ENCODE results near the gene KRT37. TPM values are rescaled to one million over a fixed set of nuclear protein-coding genes. Genes with fewer than 3 reads are reported as not detected.

KRT37 gene
- total and polyA plus RNA-seq, 8 donors, result not detected

GRCh38 chr17:41440531-41441033 lies 16.2 kb upstream of the KRT37 start, which contains the start of gene KRT38:
Gene KRT38 (minus strand): TSS chr17:41440983. CDS start chr17:41440921, 62 bp downstream.
- intact Hi-C loops (cut with DNase I), result no loop called here
- no peak within 1 kb of the TSS for H3K4me3 ChIP-seq
- no peak for ATAC-seq

GRCh38 chr17:41439375-41439774 lies 15.0 kb upstream of the KRT37 start:
- intact Hi-C loops (cut with DNase I), result no loop called here
- Histone ChIP-seq H3K4me1 (no peaks in the 10 kb centered on the region), H3K4me3 (no peak overlapping the region), H3K27me3 (peaks cover 3 to 26% of the 10 kb centered on the region in 2 donors), H3K36me3 (no peaks in the 10 kb centered on the region), H3K9me3 (no peaks in the 10 kb centered on the region), H3K27ac (no peak overlapping the region)
- no peak for DNase-seq
- no peak for ATAC-seq
- no peak for TF ChIP-seq CTCF (IDR thresholded peaks at IDR 0.05)

More at GRCh38 chr17:41440531-41441033, 16.2 kb upstream of the KRT37 start, which contains the start of gene KRT38:
- no peak for TF ChIP-seq CTCF (IDR thresholded peaks at IDR 0.05)
- no peak within 1 kb of the TSS for H3K27ac ChIP-seq
- no peaks in the 10 kb centered on the region for H3K36me3 ChIP-seq
- no peak for DNase-seq
- H3K27me3 ChIP-seq, result peaks cover 3 to 28% of the 10 kb centered on the region in 2 donors
- no peaks in the 10 kb centered on the region for H3K4me1 ChIP-seq
- H3K9me3 ChIP-seq, result no peaks in the 10 kb centered on the region

- TF ChIP-seq CTCF (IDR thresholded peaks at IDR 0.05), result no peak
- H3K4me1 ChIP-seq, result no peaks in the 10 kb centered on the region
- no peak overlapping the region for H3K27ac ChIP-seq
- H3K27me3 ChIP-seq, result peaks cover 3 to 12% of the 10 kb centered on the region in 2 donors
- no peak overlapping the region for H3K4me3 ChIP-seq
- H3K36me3 ChIP-seq, result no peaks in the 10 kb centered on the region
- DNase-seq, result no peak
- intact Hi-C loops (cut with DNase I), result no loop called here
- ATAC-seq, result no peak
- no peaks in the 10 kb centered on the region for H3K9me3 ChIP-seq
Observed at GRCh38 chr17:41437769-41438168, 13.4 kb upstream of the KRT37 start.

GRCh38 chr17:41437254-41437653 lies 12.9 kb upstream of the KRT37 start:
- TF ChIP-seq CTCF (IDR thresholded peaks at IDR 0.05), result no peak
- no peaks in the 10 kb centered on the region for H3K36me3 ChIP-seq
- peaks cover 3 to 7% of the 10 kb centered on the region in 2 donors for H3K27me3 ChIP-seq
- DNase-seq (no peak), ATAC-seq (no peak)
- intact Hi-C loops (cut with DNase I), result no loop called here
- no peaks in the 10 kb centered on the region for H3K4me1 ChIP-seq
- H3K4me3 ChIP-seq, result no peak overlapping the region
- no peak overlapping the region for H3K27ac ChIP-seq
- H3K9me3 ChIP-seq, result no peaks in the 10 kb centered on the region

GRCh38 chr17:41434415-41434814 lies 10.0 kb upstream of the KRT37 start:
- no peak for TF ChIP-seq CTCF (IDR thresholded peaks at IDR 0.05)
- Histone ChIP-seq H3K4me3 (no peak overlapping the region), H3K9me3 (no peaks in the 10 kb centered on the region), H3K36me3 (no peaks in the 10 kb centered on the region), H3K4me1 (no peaks in the 10 kb centered on the region), H3K27ac (no peak overlapping the region), H3K27me3 (peaks cover 3 to 4% of the 10 kb centered on the region in 2 donors)
- ATAC-seq, result no peak
- intact Hi-C loops (cut with DNase I), result no loop called here
- DNase-seq, result no peak

Measured in left lung (tissue), 10 donors.